ENCODE results near the gene ROM1.

GRCh38 chr11:62615521-62615920 lies 2.5 kb downstream of the ROM1 start:
- TF ChIP-seq GABPA (IDR thresholded peaks at IDR 0.05; ENCODE audit: low read depth) (no peak), POLR2AphosphoS5 (IDR thresholded peaks at IDR 0.05; ENCODE audit: low read depth) (no peak)

Measured in HL-60 (cell line).